ENCODE data around the gene CHP1. TPM values are rescaled to one million over a fixed set of nuclear protein-coding genes. Genes with fewer than 3 reads are reported as not detected.

CHP1 gene
- total RNA-seq, 1 donor from 2014 or later = 133 TPM

- no peak overlapping the region for H3K27ac Mint-ChIP-seq
- Histone ChIP-seq H3K4me2 (no peak overlapping the region), H4K20me1 (ENCODE audit: low read depth) (no peaks in the 10 kb centered on the region), H3K27me3 (no peaks in the 10 kb centered on the region), H3K27ac (no peak overlapping the region), H3K9ac (no peak overlapping the region), H3K79me2 (ENCODE audit: low read depth) (no peaks in the 10 kb centered on the region), H3K4me3 (no peak overlapping the region), H3K36me3 (no peaks in the 10 kb centered on the region), H3K4me1 (no peaks in the 10 kb centered on the region), H3F3A (ENCODE audit: low read depth) (no peaks in the 10 kb centered on the region), H2AFZ (replicated peaks) (no peak overlapping the region), H3K9me3 (ENCODE audit: low read depth) (no peaks in the 10 kb centered on the region)
- DNase-seq (ENCODE audit: low spot score) = no peak
- TF ChIP-seq EZH2phosphoT487 (IDR thresholded peaks at IDR 0.05) = no peak
- TF ChIP-seq EZH2 (IDR thresholded peaks at IDR 0.05) = no peak
- no peak for TF ChIP-seq CTCF (IDR thresholded peaks at IDR 0.05)
- H3K4me3 Mint-ChIP-seq = no peak overlapping the region
- H3K4me1 Mint-ChIP-seq = no peaks in the 10 kb centered on the region
- no peaks in the 10 kb centered on the region for H3K9me3 Mint-ChIP-seq
- H3K36me3 Mint-ChIP-seq = peaks cover 6% of the 10 kb centered on the region
- peaks cover 2% of the 10 kb centered on the region for H3K27me3 Mint-ChIP-seq (ENCODE audit: insufficient read depth, low read depth)
These were observed 25.0 kb downstream of the CHP1 start for GRCh38 chr15:41256103-41256502.

DNA sequence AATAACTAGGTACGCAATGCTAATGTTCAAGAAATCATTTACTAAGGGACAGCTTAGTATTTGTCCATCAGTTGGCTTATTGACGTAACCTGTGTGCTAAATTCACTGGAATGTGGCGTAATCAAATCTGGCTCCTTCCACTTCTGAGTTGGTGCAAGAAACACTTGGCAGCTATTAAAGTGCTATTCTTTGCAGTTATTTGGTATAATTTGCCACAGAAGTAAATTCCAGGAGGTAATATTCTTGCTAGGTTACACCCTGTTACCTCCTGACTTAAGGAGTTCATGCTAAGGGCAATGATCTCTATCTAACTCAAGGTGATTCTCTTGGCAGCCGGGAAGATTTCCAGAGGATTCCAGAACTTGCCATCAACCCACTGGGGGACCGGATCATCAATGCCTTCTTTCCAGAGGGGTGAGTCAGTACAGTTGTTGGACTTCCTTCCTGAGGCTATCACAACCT is 25.5 kb downstream of the CHP1 start:
- no peak for TF ChIP-seq CTCF (IDR thresholded peaks at IDR 0.05)
- TF ChIP-seq EZH2phosphoT487 (IDR thresholded peaks at IDR 0.05) = no peak
- no peak for TF ChIP-seq EZH2 (IDR thresholded peaks at IDR 0.05)
- no peaks in the 10 kb centered on the region for H3K36me3 ChIP-seq
- Mint-ChIP-seq H3K4me3 (no peak overlapping the region), H3K4me1 (no peaks in the 10 kb centered on the region), H3K36me3 (peaks cover 6% of the 10 kb centered on the region), H3K27me3 (ENCODE audit: insufficient read depth, low read depth) (peaks cover 2% of the 10 kb centered on the region), H3K9me3 (no peaks in the 10 kb centered on the region), H3K27ac (no peak overlapping the region)
- no peaks in the 10 kb centered on the region for H3K79me2 ChIP-seq (ENCODE audit: low read depth)
- H3K9me3 ChIP-seq (ENCODE audit: low read depth) = no peaks in the 10 kb centered on the region
- no peak overlapping the region for H3K4me3 ChIP-seq
- no peaks in the 10 kb centered on the region for H4K20me1 ChIP-seq (ENCODE audit: low read depth)
- no peak overlapping the region for H2AFZ ChIP-seq (replicated peaks)
- H3K27me3 ChIP-seq = no peaks in the 10 kb centered on the region
- no peaks in the 10 kb centered on the region for H3K4me1 ChIP-seq
- no peak overlapping the region for H3K4me2 ChIP-seq
- H3K9ac ChIP-seq = no peak overlapping the region
- H3F3A ChIP-seq (ENCODE audit: low read depth) = no peaks in the 10 kb centered on the region
- DNase-seq (ENCODE audit: low spot score) = no peak
- no peak overlapping the region for H3K27ac ChIP-seq

- peaks cover 10% of the 10 kb centered on the region for H3F3A ChIP-seq (ENCODE audit: low read depth)
- TF ChIP-seq CTCF (IDR thresholded peaks at IDR 0.05) = no peak
- TF ChIP-seq EZH2phosphoT487 (IDR thresholded peaks at IDR 0.05) = no peak
- TF ChIP-seq EZH2 (IDR thresholded peaks at IDR 0.05) = no peak
- no peak overlapping the region for H3K27ac ChIP-seq
These were observed 27.8 kb downstream of the CHP1 start for GRCh38 chr15:41258750-41259471.

More at GRCh38 chr15:41258750-41259471, 27.8 kb downstream of the CHP1 start:
- H3K4me1 Mint-ChIP-seq = peaks cover 2% of the 10 kb centered on the region
- no peaks in the 10 kb centered on the region for H3K9me3 Mint-ChIP-seq
- no peak overlapping the region for H3K4me2 ChIP-seq
- DNase-seq (ENCODE audit: low spot score) = no peak
- no peaks in the 10 kb centered on the region for H3K9me3 ChIP-seq (ENCODE audit: low read depth)
- no peaks in the 10 kb centered on the region for H3K79me2 ChIP-seq (ENCODE audit: low read depth)
- H2AFZ ChIP-seq (replicated peaks) = no peak overlapping the region
- H3K27me3 ChIP-seq = no peaks in the 10 kb centered on the region
- H3K4me1 ChIP-seq = peaks cover 4% of the 10 kb centered on the region
- H4K20me1 ChIP-seq (ENCODE audit: low read depth) = peaks cover 3% of the 10 kb centered on the region
- H3K4me3 ChIP-seq = no peak overlapping the region
- peaks cover 2% of the 10 kb centered on the region for H3K27me3 Mint-ChIP-seq (ENCODE audit: insufficient read depth, low read depth)
- no peaks in the 10 kb centered on the region for H3K36me3 ChIP-seq
- H3K36me3 Mint-ChIP-seq = peaks cover 17% of the 10 kb centered on the region
- no peak overlapping the region for H3K9ac ChIP-seq
- no peak overlapping the region for H3K4me3 Mint-ChIP-seq
- no peak overlapping the region for H3K27ac Mint-ChIP-seq

Measured in neural progenitor cell (in vitro differentiated cells).